ENCODE data around the gene FOXP1. TPM values are rescaled to one million over a fixed set of nuclear protein-coding genes. Genes with fewer than 3 reads are reported as not detected.

Gene FOXP1
- total RNA-seq, 1 donor from 2014 or later, result 26.1 TPM

DNA sequence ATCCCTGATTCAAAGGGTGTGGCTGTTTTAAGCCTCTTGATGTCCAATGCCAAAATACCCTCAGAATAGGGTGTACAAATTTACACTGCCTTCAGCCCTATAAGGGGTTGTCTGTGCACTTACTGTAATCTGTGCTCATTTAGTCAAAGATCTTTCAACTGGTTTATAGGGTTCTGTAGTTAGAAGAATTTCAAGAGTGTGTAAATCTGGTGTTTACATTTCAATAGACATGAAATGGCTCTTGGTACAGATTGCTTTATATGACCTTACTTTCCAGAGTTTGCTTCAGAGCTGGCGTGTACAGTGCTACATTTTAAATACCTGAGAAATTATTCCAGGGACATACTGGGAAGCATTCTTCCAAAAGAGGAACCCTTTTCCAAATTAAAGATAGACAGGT lies 399.3 kb downstream of the FOXP1 start:
- TF ChIP-seq, protein P1, sequence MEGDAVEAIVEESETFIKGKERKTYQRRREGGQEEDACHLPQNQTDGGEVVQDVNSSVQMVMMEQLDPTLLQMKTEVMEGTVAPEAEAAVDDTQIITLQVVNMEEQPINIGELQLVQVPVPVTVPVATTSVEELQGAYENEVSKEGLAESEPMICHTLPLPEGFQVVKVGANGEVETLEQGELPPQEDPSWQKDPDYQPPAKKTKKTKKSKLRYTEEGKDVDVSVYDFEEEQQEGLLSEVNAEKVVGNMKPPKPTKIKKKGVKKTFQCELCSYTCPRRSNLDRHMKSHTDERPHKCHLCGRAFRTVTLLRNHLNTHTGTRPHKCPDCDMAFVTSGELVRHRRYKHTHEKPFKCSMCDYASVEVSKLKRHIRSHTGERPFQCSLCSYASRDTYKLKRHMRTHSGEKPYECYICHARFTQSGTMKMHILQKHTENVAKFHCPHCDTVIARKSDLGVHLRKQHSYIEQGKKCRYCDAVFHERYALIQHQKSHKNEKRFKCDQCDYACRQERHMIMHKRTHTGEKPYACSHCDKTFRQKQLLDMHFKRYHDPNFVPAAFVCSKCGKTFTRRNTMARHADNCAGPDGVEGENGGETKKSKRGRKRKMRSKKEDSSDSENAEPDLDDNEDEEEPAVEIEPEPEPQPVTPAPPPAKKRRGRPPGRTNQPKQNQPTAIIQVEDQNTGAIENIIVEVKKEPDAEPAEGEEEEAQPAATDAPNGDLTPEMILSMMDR (conservative IDR thresholded peaks at IDR 0.05; ENCODE audit: low read depth, low read length), result no peak
- no peak for DNase-seq (ENCODE audit: low read depth)
- no peak overlapping the region for H3K4me3 ChIP-seq (ENCODE audit: low read depth, low read length)

DNA sequence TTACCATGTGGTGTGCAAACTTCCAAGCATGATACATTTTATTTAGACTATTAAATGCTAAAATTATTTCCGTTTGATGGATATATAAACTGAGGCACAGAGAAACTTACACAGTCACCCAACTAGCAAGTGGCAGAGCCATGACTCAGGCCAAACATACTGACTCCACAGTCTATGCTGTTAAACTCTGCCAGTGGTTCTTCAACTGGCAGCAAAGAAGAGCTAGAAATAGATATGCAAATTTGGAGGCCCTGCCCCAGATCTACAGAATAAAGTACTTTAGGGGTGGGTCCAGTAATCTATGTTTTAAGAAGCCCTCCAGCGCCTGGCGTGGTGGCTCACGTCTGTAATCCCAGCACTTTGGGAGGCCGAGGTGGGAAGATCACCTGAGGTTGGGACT lies 400.0 kb downstream of the FOXP1 start:
- TF ChIP-seq, protein P1 (conservative IDR thresholded peaks at IDR 0.05; ENCODE audit: low read depth, low read length), result no peak
- no peak for DNase-seq (ENCODE audit: low read depth)
- no peak overlapping the region for H3K4me3 ChIP-seq (ENCODE audit: low read depth, low read length)

DNA sequence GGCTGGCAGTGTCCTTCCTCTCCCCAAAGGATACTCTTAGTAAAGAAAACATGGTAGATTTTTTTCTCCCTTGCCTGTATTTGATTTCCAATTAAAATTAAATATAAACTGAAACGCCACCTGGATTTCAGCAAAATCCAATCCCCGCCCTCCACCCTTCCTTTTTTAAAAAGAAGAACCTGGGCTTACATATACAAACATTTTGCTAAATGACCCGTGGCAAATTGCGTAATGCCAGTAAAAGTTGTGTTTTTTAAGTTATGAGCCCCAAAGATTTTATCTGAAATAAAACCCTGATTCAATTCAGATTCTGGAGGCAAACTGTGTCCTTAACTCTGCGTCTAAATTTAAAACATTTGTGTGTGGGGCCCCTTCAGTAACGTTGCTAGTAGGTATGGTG lies 403.0 kb downstream of the FOXP1 start:
- DNase-seq (ENCODE audit: low read depth), result no peak
- TF ChIP-seq, protein P1 (conservative IDR thresholded peaks at IDR 0.05; ENCODE audit: low read depth, low read length), result no peak
- no peak overlapping the region for H3K4me3 ChIP-seq (ENCODE audit: low read depth, low read length)

DNA sequence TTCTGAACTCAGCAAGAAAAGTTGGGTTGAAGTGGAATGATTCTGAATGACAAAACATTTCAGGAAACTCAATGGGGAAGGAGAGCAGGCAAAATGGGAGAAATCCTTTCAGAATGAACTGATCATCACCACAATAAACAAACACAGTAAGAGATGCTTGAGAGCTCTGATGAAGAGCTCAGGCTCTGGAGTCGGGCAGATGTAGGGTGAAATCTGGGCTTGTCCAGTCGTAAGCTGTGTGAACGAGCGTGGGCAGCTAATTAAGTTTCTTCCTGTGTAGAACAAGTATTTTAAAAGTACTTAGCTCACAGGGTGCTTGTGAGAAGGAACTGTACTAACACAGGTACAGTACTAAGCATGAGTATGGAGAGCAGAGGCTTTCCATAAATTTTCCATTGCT lies 406.2 kb downstream of the FOXP1 start:
- TF ChIP-seq, protein P1 (conservative IDR thresholded peaks at IDR 0.05; ENCODE audit: low read depth, low read length), result no peak
- no peak for DNase-seq (ENCODE audit: low read depth)
- H3K4me3 ChIP-seq (ENCODE audit: low read depth, low read length), result no peak overlapping the region

DNA sequence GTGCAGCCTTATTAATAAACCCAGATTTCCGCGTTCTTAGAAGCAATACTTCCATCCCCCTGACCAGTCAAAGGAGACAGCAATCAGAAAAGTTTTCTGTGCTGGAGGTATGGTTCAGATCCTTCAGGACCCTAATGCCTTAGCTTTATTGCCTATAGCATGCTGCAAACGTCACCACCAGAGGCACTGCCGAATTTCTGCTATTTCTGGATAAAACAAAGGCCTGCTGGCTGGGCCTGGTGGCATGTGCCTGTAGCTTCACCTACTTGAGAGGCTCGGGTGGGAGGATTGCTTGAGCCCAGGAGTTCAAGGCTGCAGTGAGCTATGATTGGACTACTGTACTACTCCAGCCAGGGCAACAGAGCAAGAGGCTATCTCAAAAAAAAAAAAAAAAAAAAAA lies 407.2 kb downstream of the FOXP1 start:
- DNase-seq (ENCODE audit: low read depth), result no peak
- TF ChIP-seq, protein P1 (conservative IDR thresholded peaks at IDR 0.05; ENCODE audit: low read depth, low read length), result no peak
- H3K4me3 ChIP-seq (ENCODE audit: low read depth, low read length), result no peak overlapping the region

DNA sequence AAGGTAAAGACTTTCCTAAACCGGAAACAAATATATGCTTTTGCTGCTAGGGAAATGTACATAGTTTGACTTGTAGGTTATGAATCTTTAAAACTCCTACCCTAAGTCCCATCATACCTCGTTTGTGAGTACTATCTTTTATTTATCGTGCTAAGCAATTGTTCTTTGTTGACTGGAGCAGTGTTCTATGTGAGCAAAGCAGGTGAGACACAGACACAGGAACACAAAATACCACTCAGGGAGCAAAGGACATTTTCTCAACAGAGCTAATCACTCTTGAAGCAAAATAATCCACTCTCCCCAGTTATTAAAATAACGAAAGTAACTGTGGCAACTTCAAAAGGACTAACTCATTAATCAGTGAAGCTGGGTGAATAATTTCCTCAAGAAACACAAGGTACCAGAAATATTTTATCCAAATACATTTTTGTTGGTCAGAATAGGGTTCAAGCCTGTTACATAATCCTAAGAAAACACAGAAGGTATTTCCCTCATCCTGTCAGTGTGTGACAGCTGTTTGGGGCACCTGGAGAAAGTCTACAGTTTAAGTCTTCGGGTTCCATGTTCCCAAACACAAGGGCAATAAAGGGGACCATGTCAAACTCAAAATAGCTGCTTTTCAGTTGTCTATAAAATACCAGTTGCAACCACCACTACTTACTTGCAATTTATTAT lies 407.7 kb downstream of the FOXP1 start:
- TF ChIP-seq, protein P1 (conservative IDR thresholded peaks at IDR 0.05; ENCODE audit: low read depth, low read length), result no peak
- DNase-seq (ENCODE audit: low read depth), result no peak
- H3K4me3 ChIP-seq (ENCODE audit: low read depth, low read length), result no peak overlapping the region

DNA sequence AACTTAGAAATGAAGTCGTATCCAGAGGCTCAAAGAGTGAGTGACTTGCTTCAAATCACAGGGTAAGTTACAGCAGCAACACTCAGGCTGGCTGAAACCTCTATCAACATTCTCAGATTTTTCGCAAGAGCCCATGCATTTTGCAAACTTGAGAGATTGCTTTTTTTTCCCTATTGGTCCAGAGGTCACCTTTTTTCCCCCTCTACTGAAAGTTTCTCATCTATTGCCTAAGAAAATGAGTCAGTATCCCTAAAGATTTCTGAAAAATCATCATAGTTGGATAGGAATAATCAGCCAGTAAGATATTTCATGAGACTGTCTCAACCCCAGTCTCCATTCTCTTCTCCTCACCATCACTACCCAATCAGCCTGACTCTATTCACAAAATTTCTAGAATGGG lies 410.6 kb downstream of the FOXP1 start:
- no peak for DNase-seq (ENCODE audit: low read depth)
- H3K4me3 ChIP-seq (ENCODE audit: low read depth, low read length), result no peak overlapping the region
- TF ChIP-seq, protein P1 (conservative IDR thresholded peaks at IDR 0.05; ENCODE audit: low read depth, low read length), result no peak
